Chondrocyte (in vitro differentiated cells): ENCODE data around the gene PTGFRN. TPM values are rescaled to one million over a fixed set of nuclear protein-coding genes. Genes with fewer than 3 reads are reported as not detected.
"Not testable (repeated sequence)": the region's sequence is repeated elsewhere in the genome, so short reads cannot be mapped to it uniquely, and the experiment has no call there.

Source experiments
- DNase-seq: peaks from one replicate; pipeline ENCODE4 v3.0.0; 2021; ENCODE audit warnings: mixed read lengths, low spot score
- H3K27ac Mint-ChIP-seq: one replicate; pipeline ENCODE4 v1.8.0; 2021; ENCODE audit warnings: mild to moderate bottlenecking, moderate library complexity, mixed read lengths; ENCODE audit not compliant: unreplicated experiment
- H3K27me3 Mint-ChIP-seq: 2 replicates; pipeline ENCODE4 v1.8.0; 2021; ENCODE audit warnings: low read depth, mixed read lengths
- H3K36me3 Mint-ChIP-seq: 2 replicates; pipeline ENCODE4 v1.8.0; 2021; ENCODE audit warnings: low read depth, mixed read lengths
- H3K4me1 Mint-ChIP-seq: 2 replicates; pipeline ENCODE4 v1.8.0; 2021; ENCODE audit warnings: low read depth, mild to moderate bottlenecking, mixed read lengths
- H3K4me3 Mint-ChIP-seq: one replicate; pipeline ENCODE4 v1.8.0; 2021; ENCODE audit warnings: mild to moderate bottlenecking, moderate library complexity, mixed read lengths; ENCODE audit not compliant: unreplicated experiment
- H3K9me3 Mint-ChIP-seq: 2 replicates; pipeline ENCODE4 v1.8.0; 2021; ENCODE audit warnings: low read depth, mixed read lengths
- CTCF ChIP-seq: fragments of 200-600 bp; sonication (generic); IDR thresholded peaks from 2 replicates; pipeline ENCODE4 v1.5.0; 2021; ENCODE audit warnings: antibody characterized with exemption, mild to moderate bottlenecking, moderate library complexity
- total RNA-seq: library from RNA; stranded (reverse); gene quantifications from 3 replicates; pipeline ENCODE4 v1.2.1, GENCODE V29; 2021

The PTGFRN gene
- total RNA-seq, 1 donor from 2014 or later, result 117 TPM

- Mint-ChIP-seq H3K4me1 (no peaks in the 10 kb centered on the region), H3K4me3 (no peak overlapping the region), H3K36me3 (no peaks in the 10 kb centered on the region), H3K27ac (no peak overlapping the region), H3K27me3 (peaks cover 2% of the 10 kb centered on the region), H3K9me3 (no peaks in the 10 kb centered on the region)
- DNase-seq, result no peak
- no peak for TF ChIP-seq CTCF
These were observed 34.3 kb upstream of the PTGFRN start for GRCh38 chr1:116875391-116875790.

GRCh38 chr1:116875946-116876345 is 33.8 kb upstream of the PTGFRN start:
- not testable (repeated sequence) for H3K36me3 Mint-ChIP-seq, DNase-seq, H3K4me3 Mint-ChIP-seq, H3K27me3 Mint-ChIP-seq, H3K9me3 Mint-ChIP-seq, H3K4me1 Mint-ChIP-seq, H3K27ac Mint-ChIP-seq

GRCh38 chr1:116877141-116877818 is 32.4 kb upstream of the PTGFRN start:
- peaks cover 2% of the 10 kb centered on the region for H3K27me3 Mint-ChIP-seq
- H3K36me3 Mint-ChIP-seq, result no peaks in the 10 kb centered on the region
- no peak overlapping the region for H3K27ac Mint-ChIP-seq
- no peak for DNase-seq
- H3K4me3 Mint-ChIP-seq, result no peak overlapping the region
- no peak for TF ChIP-seq CTCF
- H3K4me1 Mint-ChIP-seq, result no peaks in the 10 kb centered on the region
- no peaks in the 10 kb centered on the region for H3K9me3 Mint-ChIP-seq

GRCh38 chr1:116878804-116879477 is 30.8 kb upstream of the PTGFRN start:
- Mint-ChIP-seq H3K27me3 (no peaks in the 10 kb centered on the region), H3K36me3 (no peaks in the 10 kb centered on the region), H3K4me3 (no peak overlapping the region), H3K4me1 (no peaks in the 10 kb centered on the region), H3K9me3 (no peaks in the 10 kb centered on the region), H3K27ac (no peak overlapping the region)
- peak; percentile 44 for TF ChIP-seq CTCF
- DNase-seq, result no peak

GRCh38 chr1:116879478-116880133 is 30.1 kb upstream of the PTGFRN start:
- Mint-ChIP-seq H3K4me1 (no peaks in the 10 kb centered on the region), H3K4me3 (no peak overlapping the region), H3K36me3 (no peaks in the 10 kb centered on the region), H3K27me3 (no peaks in the 10 kb centered on the region), H3K27ac (no peak overlapping the region), H3K9me3 (no peaks in the 10 kb centered on the region)
- DNase-seq, result no peak
- no peak for TF ChIP-seq CTCF
